Activated B cell treated with CpG ODN at 0.5 μM for 24 hours (primary cell): ENCODE measurements around the gene CYTH2. TPM values are rescaled to one million over a fixed set of nuclear protein-coding genes. Genes with fewer than 3 reads are reported as not detected.

Experiments
- ATAC-seq: fragments of 200-7000 bp; cut with Tn5 transposase; one replicate; pipeline ENCODE4 v1.10.0; 2021; ENCODE audit warnings: low read depth, mild to moderate bottlenecking, moderate library complexity
- CTCF ChIA-PET: fragments of 350-600 bp; sonication (Branson Sonifier 250); formaldehyde crosslinking; loops from one replicate; lab custom pipeline; 2021; ENCODE audit warnings: antibody characterized with exemption; lab: Charles Lee
- POLR2A ChIA-PET: fragments of 350-600 bp; sonication (Branson Sonifier 250); formaldehyde crosslinking; loops from one replicate; lab custom pipeline; 2021; ENCODE audit warnings: antibody characterized with exemption; lab: Charles Lee
- DNase-seq: peaks from one replicate; pipeline ENCODE4 v3.0.0; 2022
- H3K27ac Mint-ChIP-seq: one replicate; pipeline ENCODE4 v1.8.0; 2020; ENCODE audit warnings: mixed read lengths
- H3K27me3 Mint-ChIP-seq: one replicate; pipeline ENCODE4 v1.8.0; 2021; ENCODE audit warnings: mixed read lengths
- H3K36me3 Mint-ChIP-seq: one replicate; pipeline ENCODE4 v1.8.0; 2021; ENCODE audit warnings: low read depth, mixed read lengths
- H3K4me1 Mint-ChIP-seq: one replicate; pipeline ENCODE4 v1.8.0; 2021; ENCODE audit warnings: mixed read lengths
- H3K4me3 Mint-ChIP-seq: one replicate; pipeline ENCODE4 v1.8.0; 2020; ENCODE audit warnings: mild to moderate bottlenecking, mixed read lengths
- H3K9me3 Mint-ChIP-seq: one replicate; pipeline ENCODE4 v1.8.0; 2020; ENCODE audit warnings: mixed read lengths
- intact Hi-C: fragments of 100-400 bp; cut with micrococcal nuclease; formaldehyde crosslinking; loops from one replicate; pipeline ENCODE4 v1.15.1; 2024
- total RNA-seq: library from RNA; stranded (reverse); gene quantifications from 2 replicates; pipeline ENCODE4 v1.2.3, GENCODE V29; 2022
- TF ChIP-seq, protein P1 (sequence below): fragments of 200-600 bp; IDR thresholded peaks from one replicate; pipeline ENCODE4 v1.8.0; 2022; ENCODE audit warnings: antibody characterized with exemption, mild to moderate bottlenecking

Gene CYTH2
- total RNA-seq, 1 donor from 2014 or later: 35.6 TPM

DNA sequence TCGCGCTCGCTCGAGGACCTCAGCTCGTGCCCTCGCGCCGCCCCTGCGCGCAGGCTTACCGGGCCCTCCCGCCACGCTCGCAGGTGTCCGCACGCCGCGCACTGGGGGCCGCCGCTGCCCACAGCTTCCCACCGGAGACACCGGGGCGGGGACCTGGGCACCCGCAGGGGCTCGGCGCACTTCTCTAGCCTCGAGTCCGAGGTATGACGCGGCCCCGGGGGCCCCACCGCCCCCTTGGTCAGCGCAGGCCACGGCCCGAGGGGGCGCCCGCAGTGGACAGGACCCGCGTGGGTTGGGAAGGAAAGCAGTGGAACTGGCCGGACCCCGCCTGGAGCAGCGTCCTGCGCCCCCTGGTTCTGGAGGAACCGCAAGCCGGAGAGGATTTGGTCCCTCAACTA, 25.4 kb upstream of the CYTH2 start:
- TF ChIP-seq, protein P1, sequence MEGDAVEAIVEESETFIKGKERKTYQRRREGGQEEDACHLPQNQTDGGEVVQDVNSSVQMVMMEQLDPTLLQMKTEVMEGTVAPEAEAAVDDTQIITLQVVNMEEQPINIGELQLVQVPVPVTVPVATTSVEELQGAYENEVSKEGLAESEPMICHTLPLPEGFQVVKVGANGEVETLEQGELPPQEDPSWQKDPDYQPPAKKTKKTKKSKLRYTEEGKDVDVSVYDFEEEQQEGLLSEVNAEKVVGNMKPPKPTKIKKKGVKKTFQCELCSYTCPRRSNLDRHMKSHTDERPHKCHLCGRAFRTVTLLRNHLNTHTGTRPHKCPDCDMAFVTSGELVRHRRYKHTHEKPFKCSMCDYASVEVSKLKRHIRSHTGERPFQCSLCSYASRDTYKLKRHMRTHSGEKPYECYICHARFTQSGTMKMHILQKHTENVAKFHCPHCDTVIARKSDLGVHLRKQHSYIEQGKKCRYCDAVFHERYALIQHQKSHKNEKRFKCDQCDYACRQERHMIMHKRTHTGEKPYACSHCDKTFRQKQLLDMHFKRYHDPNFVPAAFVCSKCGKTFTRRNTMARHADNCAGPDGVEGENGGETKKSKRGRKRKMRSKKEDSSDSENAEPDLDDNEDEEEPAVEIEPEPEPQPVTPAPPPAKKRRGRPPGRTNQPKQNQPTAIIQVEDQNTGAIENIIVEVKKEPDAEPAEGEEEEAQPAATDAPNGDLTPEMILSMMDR: no peak
- intact Hi-C loops: no loop called here
- peaks cover 35% of the 10 kb centered on the region for H3K4me1 Mint-ChIP-seq
- ATAC-seq (no peak), DNase-seq (peak; percentile 37)
- CTCF ChIA-PET: interaction anchor here (0.9 to 1.1 kb wide), 2 partner anchors 52 to 93 kb away, joined by 3 read pairs; partner anchors contain the start of gene KDELR1
- H3K27me3 Mint-ChIP-seq: peaks cover 21% of the 10 kb centered on the region
- POLR2A ChIA-PET: interaction anchor here (0.6 to 1.3 kb wide), 2 partner anchors 12 to 52 kb away, joined by 4 to 5 read pairs; partner anchors contain the start of gene KDELR1
- H3K27ac Mint-ChIP-seq: no peak overlapping the region
- no peak overlapping the region for H3K4me3 Mint-ChIP-seq
- H3K36me3 Mint-ChIP-seq: peaks cover 27% of the 10 kb centered on the region
- no peaks in the 10 kb centered on the region for H3K9me3 Mint-ChIP-seq

- ATAC-seq (no peak), DNase-seq (no peak)
- intact Hi-C loops: no loop called here
- Mint-ChIP-seq H3K4me3 (peak overlapping the region; percentile 96), H3K9me3 (no peaks in the 10 kb centered on the region), H3K27ac (peak overlapping the region; percentile 95), H3K4me1 (peaks cover 35% of the 10 kb centered on the region), H3K36me3 (peaks cover 33% of the 10 kb centered on the region), H3K27me3 (peaks cover 19% of the 10 kb centered on the region)
- TF ChIP-seq, protein P1: no peak
- POLR2A ChIA-PET: interaction anchor here (1.0 to 2.2 kb wide), 4 partner anchors 49 to 123 kb away, joined by 3 to 7 read pairs (median 5); partner anchors contain the start of genes KDELR1, SYNGR4 and TMEM143
- CTCF ChIA-PET: interaction anchor here (1.9 to 2.0 kb wide), 2 partner anchors 45 to 110 kb away, joined by 4 to 5 read pairs; no protein-coding TSS in a partner anchor
Measured at GRCh38 chr19:48444129-48444935, 24.8 kb upstream of the CYTH2 start.

DNA sequence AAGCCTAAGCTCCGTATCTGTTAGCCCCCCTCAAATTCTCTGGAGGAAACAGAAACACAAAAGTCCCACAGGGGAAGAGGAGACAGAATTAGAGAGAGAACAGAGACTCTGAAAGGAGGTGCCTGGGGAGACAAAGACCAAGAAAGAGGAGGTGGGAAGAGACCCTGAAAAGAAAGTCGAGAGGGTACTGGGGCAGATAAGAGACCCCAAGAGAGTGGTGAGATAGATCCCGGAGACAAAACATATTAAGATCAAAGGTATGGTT, 24.3 kb upstream of the CYTH2 start:
- ATAC-seq (no peak), DNase-seq (no peak)
- peak overlapping the region; percentile 96 for H3K4me3 Mint-ChIP-seq
- TF ChIP-seq, protein P1: no peak
- peaks cover 39% of the 10 kb centered on the region for H3K36me3 Mint-ChIP-seq
- H3K9me3 Mint-ChIP-seq: no peaks in the 10 kb centered on the region
- intact Hi-C loops: loop anchor here (1.0 kb wide), 8 partner anchors 24 to 174 kb away; partner anchors contain the start of genes CYTH2, KDELR1, RPL18 and SPHK2
- ChIA-PET CTCF (interaction anchor here (0.8 to 2.0 kb wide), 4 partner anchors 45 to 139 kb away, joined by 3 to 7 read pairs (median 4); partner anchors contain the start of gene KDELR1), POLR2A (interaction anchor here (1.0 to 2.2 kb wide), 4 partner anchors 45 to 123 kb away, joined by 3 to 7 read pairs (median 4); partner anchors contain the start of genes SYNGR4 and TMEM143)
- H3K27ac Mint-ChIP-seq: peak overlapping the region; percentile 95
- peaks cover 35% of the 10 kb centered on the region for H3K4me1 Mint-ChIP-seq
- H3K27me3 Mint-ChIP-seq: peaks cover 19% of the 10 kb centered on the region

DNA sequence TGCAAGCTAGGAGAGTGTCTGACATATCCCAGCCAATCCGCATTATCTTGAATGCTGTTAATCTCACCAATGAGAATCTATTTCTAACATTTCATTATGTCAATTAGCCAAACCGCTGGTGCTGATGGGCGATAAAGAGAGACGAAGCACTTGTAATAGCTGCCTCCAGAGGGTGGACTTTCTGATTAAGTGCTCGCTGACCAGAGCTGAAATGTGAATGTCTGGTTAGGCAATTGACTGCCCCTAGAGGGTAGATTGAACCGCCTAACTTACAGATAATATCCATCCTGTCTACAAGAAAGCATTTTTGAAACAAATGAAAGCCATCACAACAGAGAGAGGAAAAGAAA, 23.9 kb upstream of the CYTH2 start:
- CTCF ChIA-PET: interaction anchor here (0.8 to 2.0 kb wide), 5 partner anchors 44 to 174 kb away, joined by 3 to 7 read pairs (median 4); partner anchors contain the start of genes KDELR1 and SPHK2
- TF ChIP-seq, protein P1: no peak
- Mint-ChIP-seq H3K4me1 (peaks cover 35% of the 10 kb centered on the region), H3K27me3 (peaks cover 19% of the 10 kb centered on the region), H3K4me3 (peak overlapping the region; percentile 96), H3K36me3 (peaks cover 41% of the 10 kb centered on the region), H3K27ac (peak overlapping the region; percentile 95), H3K9me3 (no peaks in the 10 kb centered on the region)
- DNase-seq (no peak), ATAC-seq (peak; percentile 37)
- POLR2A ChIA-PET: interaction anchor here (0.6 to 2.2 kb wide), 7 partner anchors 25 to 204 kb away, joined by 3 to 7 read pairs (median 4); partner anchors contain the start of genes GRIN2D, SYNGR4 and TMEM143
- intact Hi-C loops: loop anchor here (1.0 kb wide), 8 partner anchors 24 to 174 kb away; partner anchors contain the start of genes CYTH2, KDELR1, RPL18 and SPHK2
